HepG2 (cell line): ENCODE data around the gene MARK2. TPM values are rescaled to one million over a fixed set of nuclear protein-coding genes. Genes with fewer than 3 reads are reported as not detected.

Experiments
- AGO2 ChIP-seq: fragments of 200-400 bp; formaldehyde crosslinking; optimal IDR thresholded peaks from 2 replicates; pipeline ENCODE3; 2017; ENCODE audit warnings: mild to moderate bottlenecking, low read depth, low read length, moderate library complexity
- CC2D1A ChIP-seq: sonication (generic); formaldehyde crosslinking; IDR thresholded peaks from 2 replicates; pipeline ENCODE4 v1.8.1; 2023; ENCODE audit warnings: mild to moderate bottlenecking, missing genetic modification reagents
- CSRNP1 ChIP-seq: sonication (generic); formaldehyde crosslinking; IDR thresholded peaks from 2 replicates; pipeline ENCODE4 v1.8.1; 2023; ENCODE audit warnings: mild to moderate bottlenecking, missing genetic modification reagents
- ELF1 ChIP-seq: sonication (generic); formaldehyde crosslinking; IDR thresholded peaks from 2 replicates; pipeline ENCODE4 v1.4.0; 2020; ENCODE audit warnings: missing genetic modification reagents
- GTF3A ChIP-seq: sonication (generic); formaldehyde crosslinking; conservative IDR thresholded peaks from 2 replicates; pipeline ENCODE4 v1.4.0; 2020; ENCODE audit warnings: mild to moderate bottlenecking, missing genetic modification reagents
- HNRNPL ChIP-seq: fragments of 200-400 bp; formaldehyde crosslinking; IDR thresholded peaks from 2 replicates; pipeline ENCODE4 v1.6.1; 2017; ENCODE audit warnings: mild to moderate bottlenecking, low read depth, low read length
- MAX ChIP-seq: IDR thresholded peaks from 2 replicates; pipeline ENCODE4 v1.6.1; 2012; ENCODE audit warnings: inconsistent platforms
- MED8 ChIP-seq: sonication (generic); formaldehyde crosslinking; IDR thresholded peaks from 2 replicates; pipeline ENCODE4 v1.8.1; 2023; ENCODE audit warnings: mild to moderate bottlenecking, missing genetic modification reagents; ENCODE audit not compliant: insufficient replicate concordance
- NFATC3 ChIP-seq: sonication (generic); formaldehyde crosslinking; IDR thresholded peaks from 2 replicates; pipeline ENCODE4 v1.5.1; 2020; ENCODE audit warnings: mild to moderate bottlenecking, missing genetic modification reagents
- NFKB2 ChIP-seq: sonication (generic); formaldehyde crosslinking; IDR thresholded peaks from 2 replicates; pipeline ENCODE4 v1.4.0; 2020; ENCODE audit warnings: missing genetic modification reagents, borderline replicate concordance
- PHF8 ChIP-seq: sonication (generic); formaldehyde crosslinking; IDR thresholded peaks from 2 replicates; pipeline ENCODE4 v1.5.0; 2020; ENCODE audit warnings: missing genetic modification reagents
- SMAD9 ChIP-seq: sonication (generic); formaldehyde crosslinking; IDR thresholded peaks from 2 replicates; pipeline ENCODE4 v1.5.1; 2020; ENCODE audit warnings: mild to moderate bottlenecking, missing genetic modification reagents
- SMC3 ChIP-seq: IDR thresholded peaks from 2 replicates; pipeline ENCODE4 v1.6.1; 2011; ENCODE audit warnings: low read length, improper control_type of control experiment
- SP140L ChIP-seq: sonication (generic); formaldehyde crosslinking; IDR thresholded peaks from 2 replicates; pipeline ENCODE4 v1.4.0; 2020; ENCODE audit warnings: missing genetic modification reagents, borderline replicate concordance
- SRF ChIP-seq: IDR thresholded peaks from 2 replicates; pipeline ENCODE4 v1.6.1; 2011; ENCODE audit warnings: mild to moderate bottlenecking, low read depth, low read length, moderate library complexity
- STAT6 ChIP-seq: sonication (generic); formaldehyde crosslinking; IDR thresholded peaks from 2 replicates; pipeline ENCODE4 v1.4.0; 2020; ENCODE audit warnings: missing genetic modification reagents, mild to moderate bottlenecking, borderline replicate concordance
- TIGD3 ChIP-seq: sonication (generic); formaldehyde crosslinking; IDR thresholded peaks from 2 replicates; pipeline ENCODE4 v1.5.1; 2020; ENCODE audit warnings: mild to moderate bottlenecking, missing genetic modification reagents, borderline replicate concordance
- XRCC5 ChIP-seq: fragments of 200-400 bp; formaldehyde crosslinking; optimal IDR thresholded peaks from 2 replicates; pipeline ENCODE3; 2017; ENCODE audit warnings: mild to moderate bottlenecking, low read length
- YEATS4 ChIP-seq: sonication (generic); formaldehyde crosslinking; IDR thresholded peaks from 2 replicates; pipeline ENCODE4 v1.4.0; 2020; ENCODE audit warnings: missing genetic modification reagents, borderline replicate concordance
- ZEB1 ChIP-seq: IDR thresholded peaks from 2 replicates; pipeline ENCODE4 v1.6.1; 2012; ENCODE audit warnings: mild to moderate bottlenecking, low read depth, inconsistent platforms; ENCODE audit not compliant: insufficient replicate concordance
- ZFYVE20 ChIP-seq: sonication (generic); formaldehyde crosslinking; IDR thresholded peaks from 2 replicates; pipeline ENCODE4 v1.8.0; 2023; ENCODE audit warnings: low read depth, mild to moderate bottlenecking, moderate library complexity, missing genetic modification reagents, borderline replicate concordance
- ZNF530 ChIP-seq: sonication (generic); formaldehyde crosslinking; IDR thresholded peaks from 2 replicates; pipeline ENCODE4 v1.5.0; 2020; ENCODE audit warnings: low read depth, mild to moderate bottlenecking, missing genetic modification reagents
- ZNF674 ChIP-seq: sonication (generic); formaldehyde crosslinking; IDR thresholded peaks from 2 replicates; pipeline ENCODE4 v1.5.0; 2020; ENCODE audit warnings: low read depth, mild to moderate bottlenecking, missing genetic modification reagents
- ZNF768 ChIP-seq: sonication (generic); formaldehyde crosslinking; IDR thresholded peaks from 2 replicates; pipeline ENCODE4 v1.4.0; 2020; ENCODE audit warnings: missing genetic modification reagents
- ZNF775 ChIP-seq: sonication (generic); formaldehyde crosslinking; IDR thresholded peaks from 2 replicates; pipeline ENCODE4 v1.4.0; 2020; ENCODE audit warnings: missing genetic modification reagents, mild to moderate bottlenecking, moderate library complexity, borderline replicate concordance
- polyA plus RNA-seq, 8 experiments: library from polyadenylated mRNA; depleted of rRNA in 3 of 8; stranded (reverse) in 7 of 8; unstranded in 1 of 8; fragments of >200 nt; fragmentation: Illumina TruSeq in 4 of 8; extraction: Trizol in 4 of 8; gene quantifications; 2 replicates each; pipeline versions ENCODE4 v1.2.1 to v1.2.3, GENCODE V29; 2011 to 2016; ENCODE audit warnings: low read depth in 4 of 8, missing spikeins in 1 of 8, mixed read lengths in 1 of 8; ENCODE audit not compliant: insufficient read depth in 1 of 8
- total RNA-seq, 5 experiments: library from RNA; depleted of rRNA; stranded (reverse); fragments of >200 nt; fragmentation: Illumina TruSeq; extraction: Trizol; gene quantifications; 2 replicates each; pipeline ENCODE4 v1.2.3, GENCODE V29; 2016; ENCODE audit warnings: low read depth in 1 of 5

The MARK2 gene
- total and polyA plus RNA-seq, 2 of the 13 experiments (the other 11 are each of a cell fraction or from before 2014, with no cell fraction given): 13.5 to 13.9 TPM

GRCh38 chr11:63937713-63938478, 99.0 kb downstream of the MARK2 start (continued):
- TF ChIP-seq CC2D1A (CRISPR knock-in tag): no peak
- no peak for TF ChIP-seq SRF
- no peak for TF ChIP-seq ZNF775
- no peak for TF ChIP-seq MED8 (CRISPR knock-in tag)
- TF ChIP-seq SMAD9: 0 out of 2 replicates have a peak, but pooled peaks have one; percentile 54
- no peak for TF ChIP-seq SP140L
- TF ChIP-seq XRCC5: no peak
- TF ChIP-seq CSRNP1 (CRISPR knock-in tag): no peak
- TF ChIP-seq NFATC3: no peak
- TF ChIP-seq NFKB2: no peak
- no peak for TF ChIP-seq ZNF674 (CRISPR knock-in tag)
- TF ChIP-seq ELF1: peak; percentile 14; the same call in 1 of the 2 replicates
- no peak for TF ChIP-seq TIGD3
- TF ChIP-seq AGO2: no peak
- TF ChIP-seq MAX: no peak
- TF ChIP-seq ZFYVE20 (CRISPR knock-in tag): no peak
- 0 out of 2 replicates have a peak, but pooled peaks have one; percentile 62 for TF ChIP-seq HNRNPL
- TF ChIP-seq ZEB1: peak; percentile 48
- 0 out of 2 replicates have a peak, but pooled peaks have one; percentile 16 for TF ChIP-seq YEATS4 (CRISPR knock-in tag)
- TF ChIP-seq SMC3: no peak
- no peak for TF ChIP-seq STAT6
- no peak for TF ChIP-seq GTF3A (CRISPR knock-in tag)
- TF ChIP-seq ZNF768: no peak
- no peak for TF ChIP-seq PHF8 (CRISPR knock-in tag)
- no peak for TF ChIP-seq ZNF530 (CRISPR knock-in tag)
